ENCODE measurements around the gene UBE2E1. TPM values are rescaled to one million over a fixed set of nuclear protein-coding genes. Genes with fewer than 3 reads are reported as not detected.
"Not testable (repeated sequence)": the region's sequence is repeated elsewhere in the genome, so short reads cannot be mapped to it uniquely, and the experiment has no call there.

Gene UBE2E1
- total RNA-seq, 2 donors from 2014 or later = 41.2 to 53.3 TPM

- Histone ChIP-seq H3K4me1 (ENCODE audit: control insufficient read depth in 1 of 2, low read depth in 2 of 2) (no peaks in the 10 kb centered on the region), H3K36me3 (no peaks in the 10 kb centered on the region), H3K27ac (no peak overlapping the region), H3K9me3 (no peaks in the 10 kb centered on the region), H3K27me3 (replicated peaks; ENCODE audit: insufficient read depth) (no peaks in the 10 kb centered on the region), H3K4me3 (no peak overlapping the region)
- no peak for ATAC-seq (ENCODE audit: insufficient number of reproducible peaks, low FRiP score, low read depth)
- DNase-seq (ENCODE audit: low spot score) = no peak
- TF ChIP-seq CTCF (IDR thresholded peaks at IDR 0.05) = no peak
Measured at GRCh38 chr3:23845326-23846216, 39.8 kb downstream of the UBE2E1 start.

GRCh38 chr3:23849462-23849861 is 43.7 kb downstream of the UBE2E1 start:
- not testable (repeated sequence) for H3K27ac ChIP-seq; H3K9me3 ChIP-seq; ATAC-seq (ENCODE audit: insufficient number of reproducible peaks, low FRiP score, low read depth); H3K27me3 ChIP-seq (replicated peaks; ENCODE audit: insufficient read depth); DNase-seq (ENCODE audit: low spot score); H3K4me1 ChIP-seq (ENCODE audit: control insufficient read depth in 1 of 2, low read depth in 2 of 2); H3K4me3 ChIP-seq; H3K36me3 ChIP-seq

- H3K9me3 ChIP-seq = no peaks in the 10 kb centered on the region
- no peak for TF ChIP-seq CTCF (IDR thresholded peaks at IDR 0.05)
- H3K27ac ChIP-seq = no peak overlapping the region
- no peak overlapping the region for H3K4me3 ChIP-seq
- H3K27me3 ChIP-seq (replicated peaks; ENCODE audit: insufficient read depth) = no peaks in the 10 kb centered on the region
- peaks cover 19 to 31% of the 10 kb centered on the region in 2 donors for H3K4me1 ChIP-seq (ENCODE audit: control insufficient read depth in 1 of 2, low read depth in 2 of 2)
- DNase-seq (ENCODE audit: low spot score) (no peak), ATAC-seq (ENCODE audit: insufficient number of reproducible peaks, low FRiP score, low read depth) (no peak)
- H3K36me3 ChIP-seq = no peaks in the 10 kb centered on the region
Measured at GRCh38 chr3:23856286-23856685, 50.5 kb downstream of the UBE2E1 start.

GRCh38 chr3:23859012-23859743 is 53.4 kb downstream of the UBE2E1 start:
- peaks cover 19 to 31% of the 10 kb centered on the region in 2 donors for H3K4me1 ChIP-seq (ENCODE audit: control insufficient read depth in 1 of 2, low read depth in 2 of 2)

GRCh38 chr3:23859839-23860382 is 54.2 kb downstream of the UBE2E1 start:
- Histone ChIP-seq H3K27ac (no peak overlapping the region), H3K4me1 (ENCODE audit: control insufficient read depth in 1 of 2, low read depth in 2 of 2) (peaks cover 20 to 35% of the 10 kb centered on the region in 2 donors), H3K27me3 (replicated peaks; ENCODE audit: insufficient read depth) (no peaks in the 10 kb centered on the region), H3K9me3 (no peaks in the 10 kb centered on the region), H3K4me3 (no peak overlapping the region), H3K36me3 (no peaks in the 10 kb centered on the region)
- ATAC-seq (ENCODE audit: insufficient number of reproducible peaks, low FRiP score, low read depth) (no peak), DNase-seq (ENCODE audit: low spot score) (no peak)
- no peak for TF ChIP-seq CTCF (IDR thresholded peaks at IDR 0.05)

More at GRCh38 chr3:23859012-23859743, 53.4 kb downstream of the UBE2E1 start:
- no peak for TF ChIP-seq CTCF (IDR thresholded peaks at IDR 0.05)
- Histone ChIP-seq H3K27me3 (replicated peaks; ENCODE audit: insufficient read depth) (no peaks in the 10 kb centered on the region), H3K9me3 (no peaks in the 10 kb centered on the region), H3K36me3 (no peaks in the 10 kb centered on the region), H3K27ac (peak overlapping the region in 1 of 2 donors; percentile 3), H3K4me3 (no peak overlapping the region)
- no peak for ATAC-seq (ENCODE audit: insufficient number of reproducible peaks, low FRiP score, low read depth)
- DNase-seq (ENCODE audit: low spot score) = no peak
